HG02938 (cell line): ENCODE results near the gene SAG.
A peak's percentile ranks its signal among the peaks of the same experiment; 100 is the strongest.

Experiments
- ATAC-seq: cut with Tn5 transposase; IDR thresholded peaks from one replicate; pipeline ENCODE4 v1.9.1; 2021; ENCODE audit warnings: mild to moderate bottlenecking, moderate library complexity; ENCODE audit not compliant: unreplicated experiment

SAG gene

DNA sequence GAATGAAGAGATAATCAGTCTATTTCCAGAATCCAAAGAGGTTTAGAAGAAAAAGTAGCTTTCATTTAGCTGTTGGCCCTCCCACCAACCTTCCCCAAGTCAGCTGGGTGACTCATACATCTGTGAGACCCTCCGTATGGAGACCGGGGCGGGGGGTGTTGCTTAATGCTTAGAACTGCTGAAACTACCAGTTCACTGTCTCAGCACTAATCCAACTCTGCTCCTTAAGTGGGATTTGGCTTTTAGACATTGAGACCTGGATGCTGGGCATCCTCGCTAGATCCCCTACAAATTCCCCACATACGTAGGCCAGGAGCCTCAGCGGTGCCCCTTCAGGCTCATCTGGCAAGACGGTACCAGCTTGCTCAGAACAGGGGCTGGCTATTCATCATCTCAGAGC lies at the start of gene SAG:
TSS of gene SAG (plus strand) at position 252 of the 400 bp plus-strand sequence. CDS start 1,374 bp downstream, outside the sequence.
- no peak for ATAC-seq

DNA sequence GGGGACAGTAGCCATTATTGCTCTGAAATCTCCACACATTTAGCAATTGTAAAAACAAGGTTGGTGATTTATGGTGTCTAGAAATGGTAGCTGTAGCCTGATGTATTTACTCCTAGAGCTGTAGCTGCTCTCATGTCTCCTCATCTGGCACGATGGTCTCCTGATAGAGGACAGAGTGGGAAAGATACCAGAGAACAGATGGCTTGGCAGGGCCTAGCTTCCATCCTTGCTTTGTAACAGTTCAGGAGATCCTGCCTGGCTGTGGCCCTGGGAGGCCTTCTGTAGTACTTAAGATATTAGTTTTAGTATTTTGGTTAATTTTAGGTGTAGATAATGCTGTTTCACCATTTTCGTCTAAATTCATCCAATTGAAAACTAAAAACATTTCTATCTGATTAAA lies 49.4 kb upstream of the SAG start:
- ATAC-seq = no peak

DNA sequence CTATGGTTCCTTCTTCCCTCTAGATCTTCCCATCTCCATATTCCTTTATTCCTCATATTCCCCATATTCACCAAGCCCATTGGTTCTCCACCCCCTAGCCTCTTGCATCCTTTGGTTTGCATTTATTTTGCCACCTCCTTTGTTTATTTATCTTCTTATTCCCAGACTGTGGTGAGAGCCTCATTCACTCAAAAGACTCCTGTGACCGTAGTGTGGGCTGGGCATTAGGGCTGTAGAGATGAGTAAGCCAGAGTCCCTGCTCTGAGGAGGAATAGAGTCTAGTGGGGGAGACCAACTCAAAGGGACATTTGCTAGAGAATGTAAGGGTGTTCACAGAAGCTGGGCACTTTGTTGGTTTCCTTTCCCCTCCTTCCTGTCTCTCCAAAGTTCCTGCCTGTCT lies 47.9 kb upstream of the SAG start:
- no peak for ATAC-seq

DNA sequence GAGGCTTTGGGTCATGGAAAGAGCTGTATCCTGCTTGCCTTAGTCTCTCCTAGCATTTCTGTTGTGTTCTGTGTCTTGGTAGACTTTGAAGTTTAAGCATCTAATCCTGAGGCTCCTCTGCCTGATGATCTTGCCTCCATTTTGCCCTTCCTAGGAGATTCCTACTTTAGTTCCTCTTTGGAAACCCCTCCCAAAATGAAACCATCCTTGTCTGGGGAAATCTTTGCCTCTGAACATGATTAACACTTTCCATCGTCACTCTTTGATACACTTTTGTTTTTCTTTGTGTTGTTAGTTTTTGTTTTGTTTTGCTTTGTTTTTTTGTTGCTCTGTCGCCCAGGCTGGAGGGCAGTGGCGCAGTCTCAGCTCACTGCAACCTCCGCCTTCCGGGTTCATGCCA lies 47.0 kb upstream of the SAG start:
- no peak for ATAC-seq

DNA sequence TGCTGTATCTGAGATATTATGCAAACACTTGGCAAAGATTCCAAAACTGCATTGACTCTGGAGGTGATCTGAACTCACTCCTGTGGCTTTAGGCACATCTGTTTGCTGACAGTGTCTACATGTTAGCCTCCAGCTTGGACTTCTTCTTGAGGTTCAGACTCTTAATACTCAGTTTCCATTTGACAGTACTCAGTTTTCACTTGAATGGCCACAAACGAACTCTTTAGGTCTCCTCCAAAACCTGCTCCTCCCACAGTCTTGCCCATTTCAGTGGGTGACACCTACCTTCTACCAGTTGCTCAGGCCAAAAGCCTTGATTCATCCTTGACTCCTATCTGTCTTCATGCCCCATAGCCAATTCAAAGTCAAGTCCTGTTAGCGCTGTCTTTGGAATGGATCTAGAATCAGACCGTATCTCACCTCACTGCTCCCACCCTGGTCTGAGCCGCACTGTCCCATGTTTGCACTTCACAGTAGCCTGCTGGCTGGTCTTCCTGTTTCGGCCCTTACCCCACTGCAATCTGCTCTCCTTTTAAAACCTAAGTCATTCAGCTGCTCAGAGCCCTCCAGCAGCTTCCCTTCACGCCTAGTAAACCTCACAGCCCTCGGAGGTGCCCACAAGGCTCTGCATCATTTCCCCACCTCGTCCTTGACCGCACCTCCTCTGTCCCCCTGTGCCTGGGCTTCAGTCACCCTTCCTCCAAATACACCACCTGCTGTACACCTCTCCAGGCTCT lies 45.6 kb upstream of the SAG start:
- ATAC-seq = peak; percentile 72

DNA sequence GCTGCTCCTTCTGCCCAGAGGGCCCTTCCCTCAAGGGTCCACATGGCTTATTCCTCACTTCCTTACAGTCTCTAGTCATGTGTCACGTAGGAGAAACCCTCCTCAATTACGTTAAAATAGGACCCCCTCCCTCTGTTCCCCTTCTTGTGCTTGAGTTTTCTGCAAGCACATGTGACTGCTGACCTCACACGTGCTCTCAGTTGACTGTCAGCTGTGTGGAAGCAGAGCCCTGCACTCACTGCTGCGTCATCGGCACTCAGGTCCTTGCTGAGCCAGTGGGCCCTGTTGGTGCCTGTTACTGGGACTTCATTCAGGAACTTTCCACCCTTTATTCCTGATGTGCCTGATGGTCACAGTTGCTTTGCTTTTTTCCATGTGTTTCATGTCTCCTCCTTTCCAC lies 45.1 kb upstream of the SAG start:
- no peak for ATAC-seq

DNA sequence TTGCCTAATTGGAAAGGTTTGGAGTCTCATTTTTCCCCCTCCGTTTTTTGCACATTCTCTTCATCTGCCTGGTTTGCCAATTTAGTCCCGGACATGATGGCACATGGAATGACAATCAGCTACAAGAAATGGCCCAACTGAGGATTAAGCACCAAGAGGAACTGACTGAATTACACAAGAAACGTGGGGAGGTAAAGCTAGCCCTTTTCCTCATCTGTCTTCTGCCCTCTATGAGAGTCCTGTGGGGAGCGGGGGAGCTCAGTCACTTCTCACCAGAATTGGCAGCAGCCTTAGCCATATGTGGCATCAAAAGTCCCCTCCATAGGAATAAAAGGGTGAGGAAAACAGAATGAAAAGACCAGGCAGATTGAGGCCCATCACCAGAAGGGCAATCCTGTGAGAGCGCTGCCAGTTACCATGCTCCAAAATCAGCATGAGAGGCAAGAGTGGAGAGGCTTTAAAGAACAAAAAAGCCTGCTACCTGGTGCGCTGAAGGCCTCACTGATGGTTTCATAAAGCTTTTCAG lies 44.5 kb upstream of the SAG start:
- no peak for ATAC-seq

DNA sequence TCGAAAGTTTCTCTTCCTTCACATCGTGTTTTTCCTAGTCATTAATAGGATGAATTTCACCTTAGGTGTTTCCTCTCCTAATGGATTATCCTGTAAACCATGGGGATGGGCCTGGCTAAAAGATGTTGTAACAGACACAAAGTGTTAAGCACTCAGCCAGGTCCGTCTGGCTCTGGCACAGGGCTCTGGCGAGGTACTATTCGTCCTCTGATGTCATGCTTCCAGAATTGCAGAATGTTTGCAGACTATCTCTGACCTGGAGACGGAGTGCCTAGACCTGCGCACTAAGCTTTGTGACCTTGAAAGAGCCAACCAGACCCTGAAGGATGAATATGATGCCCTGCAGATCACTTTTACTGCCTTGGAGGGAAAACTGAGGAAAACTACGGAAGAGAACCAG lies 42.9 kb upstream of the SAG start:
- no peak for ATAC-seq

DNA sequence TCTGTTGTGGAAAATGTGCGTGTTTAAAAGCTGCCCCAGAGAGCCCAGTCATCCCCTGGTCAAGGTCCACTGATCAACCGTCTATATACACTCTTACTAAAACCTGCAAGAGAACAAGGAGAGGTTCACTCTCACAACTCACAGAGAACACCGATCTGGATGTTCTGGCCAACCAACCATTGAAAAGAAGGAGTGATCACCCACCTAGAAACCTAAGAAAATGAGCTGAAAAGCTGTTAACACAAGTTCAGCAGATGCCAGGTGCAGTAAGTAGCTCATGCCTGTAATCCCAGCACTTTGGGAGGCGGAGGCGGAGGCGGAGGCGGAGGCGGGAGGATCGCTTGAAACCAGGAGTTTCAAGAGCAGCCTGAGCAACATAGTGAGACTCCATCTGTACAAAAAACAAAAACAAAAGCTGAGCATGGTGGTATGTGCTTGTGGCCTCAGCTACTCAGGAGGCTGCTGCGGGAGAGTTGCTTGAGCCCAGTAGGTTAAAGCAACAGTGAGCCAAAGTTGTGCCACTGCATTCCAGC lies 41.7 kb upstream of the SAG start:
- no peak for ATAC-seq

DNA sequence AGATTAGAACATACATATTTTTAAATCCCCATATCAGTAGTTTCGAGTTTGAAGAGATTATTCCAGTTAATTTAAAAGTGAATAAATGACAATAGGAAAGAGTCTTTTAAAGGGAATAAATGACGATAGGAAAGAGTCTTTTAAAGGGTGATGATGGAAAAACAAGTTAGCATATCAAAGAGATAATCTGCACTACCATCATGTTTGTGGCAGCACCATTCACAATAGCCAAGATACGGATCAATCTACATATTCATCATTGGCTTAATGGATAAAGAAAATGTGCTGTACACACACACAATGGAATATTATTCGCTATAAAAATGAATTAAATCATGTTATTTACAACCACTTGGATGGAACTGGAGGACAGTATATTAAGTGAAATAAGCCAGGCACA lies 41.1 kb upstream of the SAG start:
- ATAC-seq = no peak

DNA sequence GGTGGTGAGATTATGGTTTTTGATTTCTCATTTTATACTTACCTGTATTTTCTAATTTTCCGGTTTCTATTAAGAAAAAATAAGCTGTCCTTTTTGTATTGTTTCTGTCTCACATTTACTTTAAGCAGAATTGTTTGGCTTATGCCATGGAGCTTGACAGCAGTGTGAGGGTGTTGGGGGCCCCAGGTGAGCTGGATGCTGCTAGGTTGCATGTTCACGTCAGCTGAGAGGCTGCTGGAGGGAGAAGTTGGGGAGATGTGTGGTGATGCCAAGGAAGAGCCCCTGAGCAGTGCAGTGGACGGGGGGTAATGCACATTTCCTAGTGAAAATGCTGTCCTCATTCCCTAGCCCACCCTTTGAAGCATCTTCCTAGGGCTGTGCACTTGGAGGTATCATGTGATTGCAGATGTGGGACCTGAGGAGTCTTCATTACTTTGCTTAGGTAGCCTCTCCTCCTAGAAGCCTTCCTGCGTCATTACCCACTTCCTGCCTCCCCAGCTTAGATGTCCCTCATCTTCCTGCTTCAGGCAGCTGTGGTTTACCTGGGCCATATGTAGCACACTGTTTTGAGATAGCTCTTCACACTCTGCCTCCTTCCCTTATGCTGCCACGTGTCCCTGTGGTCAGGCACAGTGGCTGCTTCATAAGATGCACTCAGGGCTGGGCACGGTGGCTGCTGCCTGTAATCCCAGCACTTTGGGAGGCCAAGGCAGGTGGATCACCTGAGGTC lies 39.9 kb upstream of the SAG start:
- ATAC-seq = peak; percentile 66

DNA sequence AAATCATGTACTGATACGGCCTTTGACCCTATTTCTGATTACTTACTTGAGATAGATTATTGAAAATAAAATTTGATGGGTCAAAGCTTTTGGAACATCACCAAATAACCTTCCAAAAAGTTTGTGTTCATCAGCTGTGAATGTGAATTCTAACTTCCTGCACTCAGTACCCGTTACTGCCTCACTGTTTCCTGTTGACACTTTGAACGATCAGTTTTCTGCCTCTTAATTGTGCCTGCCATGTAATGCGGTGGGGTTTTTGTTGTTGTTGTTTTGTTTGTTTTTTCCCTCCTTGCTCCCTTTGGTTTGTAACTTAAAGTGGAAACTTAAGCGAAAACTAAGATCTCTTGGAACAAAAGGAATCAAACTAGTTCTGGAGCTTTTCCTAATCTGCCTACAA lies 37.2 kb upstream of the SAG start:
- ATAC-seq = no peak

DNA sequence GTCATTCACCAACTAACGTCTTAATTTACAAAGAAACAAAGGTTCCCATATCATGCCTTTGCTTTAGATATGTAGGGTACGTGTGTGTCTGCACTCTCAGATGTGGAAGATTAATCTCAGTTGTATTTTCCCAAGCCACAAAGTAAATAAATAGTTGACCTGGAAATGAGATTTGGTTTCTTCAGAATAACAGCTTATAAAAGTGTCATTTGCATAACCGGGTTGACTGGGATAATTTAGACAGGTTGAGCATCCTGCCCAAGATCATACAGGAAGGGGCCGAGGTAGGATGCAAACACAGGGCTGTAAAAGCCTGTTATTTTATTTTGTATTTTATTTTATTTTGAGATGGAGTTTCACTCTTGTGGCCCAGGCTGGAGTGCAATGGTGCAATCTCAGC lies 36.7 kb upstream of the SAG start:
- no peak for ATAC-seq

DNA sequence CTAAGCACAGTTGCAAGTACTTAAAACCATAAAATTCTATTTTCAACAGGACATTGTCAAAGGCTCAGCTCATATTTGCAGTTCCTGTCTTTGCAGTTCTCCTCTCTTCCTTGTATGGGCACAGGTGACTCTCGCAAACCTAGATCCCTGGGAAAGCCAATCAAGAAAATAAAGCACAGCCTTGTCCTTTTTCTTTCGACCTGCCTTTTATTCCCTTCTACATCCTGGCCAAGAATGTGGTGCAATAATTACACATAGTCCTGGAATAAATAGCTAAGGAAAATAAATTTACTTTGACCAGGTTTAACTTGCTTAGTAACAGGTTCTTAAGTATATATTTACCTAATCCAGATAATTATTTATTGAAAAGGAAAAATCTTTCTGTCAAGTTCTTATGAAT lies 35.9 kb upstream of the SAG start:
- ATAC-seq = no peak

DNA sequence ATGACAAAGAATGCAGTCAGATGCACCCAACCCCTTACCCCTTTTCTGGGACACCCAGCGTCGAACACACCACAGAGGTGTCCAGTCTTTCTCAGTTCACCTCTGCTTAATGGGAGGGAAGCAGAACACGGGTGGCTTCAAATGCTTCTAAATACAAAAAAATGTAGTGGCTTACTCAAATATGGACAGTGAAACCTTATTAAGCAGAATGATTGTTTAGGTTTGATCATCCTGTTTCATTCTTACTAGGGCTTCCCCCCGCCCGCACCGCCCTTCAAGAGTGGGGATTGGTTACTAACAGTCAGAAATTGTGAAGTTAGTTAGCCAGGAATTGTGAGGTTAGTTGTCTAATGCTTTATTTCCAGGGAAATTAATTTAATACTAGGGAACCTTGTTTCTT lies 34.5 kb upstream of the SAG start:
- no peak for ATAC-seq

DNA sequence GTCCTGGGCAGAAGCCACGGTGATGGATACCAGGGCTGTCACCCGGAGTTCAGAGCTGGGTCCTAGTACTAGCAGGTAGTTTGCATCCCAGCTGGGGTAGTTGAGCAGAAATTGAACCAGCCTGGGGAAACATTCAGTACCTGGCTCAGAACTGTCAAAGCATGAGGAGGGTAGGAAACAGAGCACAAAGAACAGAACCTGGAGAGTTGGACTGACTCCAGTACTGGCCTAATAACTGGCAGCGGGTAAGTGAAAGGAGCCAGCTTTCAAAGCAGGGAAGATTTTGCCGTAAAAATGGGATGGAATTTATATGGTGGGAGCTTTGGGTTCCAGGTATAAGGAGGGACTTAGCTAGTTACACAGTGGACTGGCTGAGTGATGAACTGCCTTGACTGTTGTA lies 32.4 kb upstream of the SAG start:
- no peak for ATAC-seq

DNA sequence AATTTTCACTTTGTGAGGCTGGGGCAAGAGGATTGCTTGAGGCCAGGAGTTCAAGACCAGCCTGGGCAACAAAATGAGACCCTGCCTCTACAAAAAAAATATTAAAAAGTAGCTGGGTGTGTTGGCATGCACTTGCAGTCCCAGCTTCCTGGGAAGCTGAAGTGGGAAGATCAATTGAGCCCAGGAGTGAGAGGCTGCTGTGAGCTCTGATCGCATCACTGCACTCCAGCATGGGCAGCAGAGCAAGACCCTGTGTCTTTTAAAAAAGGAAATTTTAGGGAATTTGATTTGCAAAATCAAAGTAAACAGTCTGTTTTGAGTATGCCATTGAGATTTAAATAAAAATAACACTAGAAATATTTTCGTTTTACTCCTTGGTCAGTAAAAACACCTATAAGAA lies 28.7 kb upstream of the SAG start:
- ATAC-seq = no peak

DNA sequence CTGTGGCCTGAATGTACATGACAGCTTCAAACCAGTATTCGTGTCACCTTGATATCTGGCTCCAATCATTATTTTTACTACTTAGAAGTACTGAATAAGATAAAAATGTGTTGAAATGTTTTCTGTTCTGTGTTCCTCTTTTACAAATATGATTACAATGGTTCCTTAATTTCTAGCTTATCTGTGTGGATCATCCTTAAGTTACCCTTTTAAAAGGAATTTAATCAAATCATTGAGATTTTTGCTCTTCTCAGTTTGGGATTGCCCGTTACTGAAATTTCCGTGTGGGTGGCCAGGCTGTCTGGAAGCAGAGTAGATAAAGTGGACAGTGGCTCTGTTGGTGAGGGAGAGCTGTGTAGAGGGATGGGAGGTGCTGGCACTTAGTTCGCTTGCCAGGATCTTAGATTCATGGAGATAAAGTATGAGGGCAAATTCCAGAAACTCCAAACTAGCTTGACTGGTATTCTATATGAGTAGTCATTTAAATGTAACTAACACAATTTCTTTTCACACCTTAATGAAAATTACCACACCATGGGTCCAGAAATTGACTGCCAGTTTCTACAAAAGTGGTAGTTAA lies 27.4 kb upstream of the SAG start:
- no peak for ATAC-seq

DNA sequence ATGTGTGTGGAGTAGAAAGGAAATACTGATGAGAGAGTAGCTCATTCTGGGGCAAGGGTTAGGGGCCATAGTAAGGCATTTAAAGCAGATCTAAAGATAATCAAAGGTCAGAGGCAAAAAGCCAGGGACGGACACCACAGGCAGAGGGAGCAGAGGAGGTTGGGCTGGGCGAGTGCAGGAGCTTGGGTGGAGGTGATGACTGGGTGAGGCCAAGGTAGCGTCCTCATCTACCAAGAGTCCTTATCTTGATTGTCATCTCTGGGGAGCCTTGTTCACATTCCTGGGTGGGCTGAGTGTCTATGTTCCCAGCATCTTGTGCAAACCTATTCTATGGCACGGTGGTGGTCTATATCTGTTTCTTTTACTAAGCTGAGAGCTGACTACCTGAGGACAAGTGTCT lies 26.1 kb upstream of the SAG start:
- ATAC-seq = no peak

DNA sequence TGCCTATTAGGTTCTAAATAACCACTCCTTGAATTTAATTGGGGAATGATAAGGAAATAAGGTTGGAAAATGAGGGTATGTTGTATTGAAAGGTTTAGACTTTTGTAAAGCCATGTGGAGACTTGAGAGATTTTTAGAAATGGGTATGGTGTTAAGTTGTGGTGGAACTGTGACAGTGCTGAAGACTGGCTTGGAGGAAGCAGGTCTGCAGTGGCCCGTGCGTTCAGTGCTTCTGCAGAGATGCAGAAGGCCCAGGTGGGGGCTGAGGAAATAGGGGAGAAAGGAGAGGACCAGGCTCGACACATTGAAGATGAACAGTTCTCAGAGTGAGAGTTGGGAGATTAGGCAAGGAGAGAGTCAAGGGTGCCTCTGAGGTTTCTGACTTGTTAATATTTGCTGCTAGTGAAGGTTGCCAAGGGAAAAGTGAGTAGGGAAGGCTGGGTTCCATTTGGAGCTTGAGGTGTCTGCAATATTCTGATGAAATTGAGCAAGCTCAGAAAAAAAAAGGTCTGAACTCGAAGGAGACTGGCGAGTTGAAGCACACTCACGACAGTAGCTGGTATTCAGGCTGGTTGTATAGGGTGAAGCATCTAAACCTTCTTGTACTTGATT lies 25.5 kb upstream of the SAG start:
- no peak for ATAC-seq

DNA sequence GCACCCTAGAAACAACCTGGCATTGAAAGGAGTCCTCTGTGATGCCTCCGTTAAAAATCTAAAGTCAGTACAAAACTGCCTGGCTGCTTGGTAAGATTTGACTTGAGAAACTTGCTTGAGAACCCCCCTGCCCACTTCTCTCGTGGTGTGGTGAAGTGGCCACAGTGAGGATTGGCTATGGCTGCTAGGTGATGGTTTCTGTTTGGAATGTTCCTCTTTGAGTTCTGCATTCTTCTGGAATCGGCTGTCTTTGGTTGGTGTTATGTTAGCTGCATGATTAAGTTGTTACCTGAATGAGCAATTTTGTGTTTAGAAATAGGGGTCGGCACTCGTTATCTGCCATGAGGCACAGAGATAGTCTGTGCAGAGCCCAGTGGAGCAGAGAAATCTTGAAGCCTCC lies 21.7 kb upstream of the SAG start:
- ATAC-seq = no peak
